NCI-H2171 treated with DMSO at 0.1 percent for 48 hours (cell line): Measurements from ENCODE around the gene PPDPF.
"Not testable (repeated sequence)": the region's sequence is repeated elsewhere in the genome, so short reads cannot be mapped to it uniquely, and the experiment has no call there.

Experiments used
- DNase-seq: peaks from one replicate; lab custom pipeline; 2025; lab: John Stamatoyannopoulos, UW

PPDPF gene

DNA sequence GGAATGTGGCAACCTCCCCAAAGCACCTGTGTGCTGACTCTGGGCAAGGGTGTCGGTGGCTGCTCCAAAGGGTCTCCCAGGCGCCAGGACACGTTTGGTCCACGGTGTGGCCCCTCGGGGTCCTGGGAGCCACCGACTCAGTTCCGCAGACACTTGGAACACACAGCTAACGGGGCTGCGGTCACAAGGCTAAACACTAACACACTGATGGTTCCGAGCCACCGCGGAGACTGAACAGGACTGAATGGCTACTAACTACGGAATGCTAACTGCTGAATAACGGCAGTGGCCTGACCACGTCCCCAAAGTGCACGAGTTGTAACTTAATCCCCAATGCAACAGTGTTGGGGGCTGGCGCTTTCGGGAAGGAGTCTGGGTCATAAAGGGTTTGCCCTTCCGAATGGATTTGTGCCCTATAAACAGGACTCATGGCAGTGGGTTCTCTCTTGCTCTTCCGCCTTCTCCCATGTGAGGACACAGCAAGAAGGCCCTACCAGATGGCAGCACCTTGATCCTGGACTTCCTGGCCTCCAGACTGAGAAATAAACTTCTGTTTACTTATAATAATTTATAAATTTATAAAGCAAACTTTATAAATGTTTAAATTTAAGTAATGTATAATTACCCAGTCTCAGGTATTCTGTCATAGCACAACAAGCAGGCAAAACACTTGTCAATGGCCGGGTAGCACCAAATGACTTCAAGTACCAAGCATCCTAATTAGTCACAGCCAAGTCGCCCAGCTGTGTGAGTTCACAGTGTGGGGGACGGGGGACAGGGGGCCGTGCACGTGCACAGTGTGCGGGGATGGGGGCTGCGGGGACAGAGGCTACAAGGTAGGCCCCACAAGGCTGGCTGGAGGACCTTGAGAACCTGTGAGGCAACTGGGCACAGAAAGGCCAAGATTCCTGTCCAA, 19.4 kb upstream of the PPDPF start:
- DNase-seq: peak; percentile 68

DNA sequence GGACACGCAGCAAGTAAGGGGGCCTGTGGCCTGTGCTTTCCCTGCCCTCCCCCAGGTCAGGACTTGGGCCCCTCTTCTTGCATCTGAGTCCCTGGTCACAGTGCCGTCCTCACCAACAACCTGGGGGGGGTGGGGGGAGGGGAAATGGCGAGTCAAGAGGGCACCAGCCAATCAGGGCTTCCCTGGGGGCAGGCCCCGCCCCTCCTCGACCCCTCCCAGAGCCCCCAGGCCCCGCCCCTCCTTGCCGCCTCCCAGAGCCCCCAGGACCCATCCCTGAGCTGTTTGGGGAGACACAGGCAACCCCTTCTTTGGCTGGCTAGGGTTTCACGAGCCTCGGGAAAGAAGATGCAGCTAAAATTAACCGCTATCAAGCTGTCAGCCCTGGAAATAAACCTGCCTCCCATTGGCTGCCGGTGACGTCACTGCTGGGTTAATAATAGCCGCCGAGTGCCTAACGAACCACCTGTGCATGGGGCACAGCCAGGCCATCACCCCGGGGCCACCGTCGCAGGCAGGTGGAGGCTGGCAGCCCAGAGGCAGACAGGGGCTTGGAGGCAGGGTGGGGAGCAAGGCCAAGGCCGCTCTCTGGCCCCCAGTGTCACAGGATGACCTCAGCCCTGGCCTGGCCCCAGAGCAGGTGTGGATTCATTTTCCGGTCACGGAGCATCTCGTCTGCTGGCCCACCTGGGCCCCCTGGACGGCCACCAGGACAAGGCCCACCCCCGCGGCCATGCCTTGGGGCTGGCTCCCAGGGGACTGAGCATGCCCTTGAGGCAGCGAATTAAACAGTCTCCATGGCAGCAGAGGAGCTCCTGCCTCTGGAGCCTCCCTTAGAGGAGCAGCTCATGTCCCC, 18.5 kb upstream of the PPDPF start:
- DNase-seq: peak; percentile 99

DNA sequence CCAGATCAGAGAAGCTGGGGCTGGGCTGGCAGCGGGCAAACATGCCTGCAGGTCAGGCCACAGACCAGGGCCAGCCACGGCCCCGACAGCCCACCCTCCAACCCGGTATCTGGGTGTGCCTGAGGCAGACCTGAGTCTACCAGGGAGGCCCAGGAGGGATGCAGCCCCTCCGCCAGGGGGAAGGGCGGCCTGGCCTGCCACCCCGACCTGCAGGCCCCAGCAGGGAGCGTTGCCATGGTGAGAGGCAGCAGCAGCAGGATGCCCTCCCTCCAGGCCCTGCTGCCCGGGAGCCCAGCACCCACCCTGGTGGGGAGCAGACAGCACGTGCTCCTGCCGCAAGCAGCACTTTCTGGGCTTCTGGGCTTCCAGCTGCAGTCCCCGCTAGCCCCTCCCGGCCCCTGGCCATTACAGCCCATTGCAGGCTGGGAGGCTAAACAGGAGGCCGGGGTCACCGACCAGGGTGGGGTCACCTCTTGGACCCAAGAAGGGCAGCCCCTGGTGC, 17.8 kb upstream of the PPDPF start:
- peak; percentile 89 for DNase-seq

DNA sequence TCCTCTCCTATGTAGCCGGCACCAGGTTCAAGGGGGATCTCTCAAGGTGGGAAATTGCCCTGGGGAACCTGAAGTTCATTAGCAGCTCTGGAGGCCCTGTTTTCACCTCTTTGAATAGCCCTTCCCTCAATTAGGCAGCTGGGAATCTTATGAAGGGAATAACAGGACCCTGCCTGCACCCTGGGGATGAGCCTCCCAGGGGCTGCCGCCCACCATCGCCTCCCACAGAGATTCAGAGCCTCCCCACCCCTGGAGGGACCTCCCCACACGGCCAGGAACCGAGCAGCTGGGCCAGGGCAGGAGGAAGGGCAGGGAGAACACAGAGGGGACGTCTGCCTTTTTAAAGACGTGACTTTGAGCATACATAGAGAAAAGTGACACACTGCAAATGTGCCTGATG, 17.0 kb upstream of the PPDPF start:
- DNase-seq: peak; percentile 52

DNA sequence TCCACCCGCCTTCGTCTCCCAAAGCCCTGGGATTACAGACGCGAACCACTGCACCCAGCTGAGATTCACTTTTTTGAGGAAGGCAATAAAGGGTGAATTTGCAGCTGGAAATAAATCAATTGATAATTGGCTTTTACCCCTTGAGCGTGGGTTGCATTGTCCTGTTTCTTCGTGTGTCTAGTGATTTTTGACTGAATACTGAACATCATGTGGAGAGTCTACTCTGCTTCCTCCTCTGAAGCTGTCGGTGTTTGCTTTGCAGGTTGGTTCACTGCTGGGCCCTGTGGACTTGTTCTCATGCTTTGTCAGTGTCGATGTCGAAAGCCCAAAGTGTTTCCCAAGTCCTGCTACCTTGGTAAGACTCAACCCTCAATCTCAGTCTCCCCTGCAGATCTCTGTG, 15.9 kb upstream of the PPDPF start:
- DNase-seq: no peak

DNA sequence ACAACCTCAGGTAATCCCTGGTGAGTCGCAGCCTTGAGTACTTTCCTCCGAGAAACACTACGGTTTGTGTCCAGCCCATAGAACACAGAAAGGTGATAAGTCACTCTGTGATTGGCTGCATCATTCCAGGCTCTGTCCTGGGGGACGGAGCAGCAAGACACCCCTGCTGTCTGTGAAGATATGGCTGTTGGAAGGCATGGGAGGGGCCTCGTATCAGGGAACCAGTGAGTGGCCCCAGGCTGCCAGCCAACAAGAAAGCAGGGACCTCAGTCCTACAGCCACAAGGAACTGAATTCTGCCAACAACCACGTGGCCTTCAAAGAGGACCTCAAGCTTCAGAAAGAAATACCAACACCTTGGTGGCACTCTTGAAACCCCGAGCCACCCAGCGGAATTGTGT, 15.3 kb upstream of the PPDPF start:
- DNase-seq: no peak

DNA sequence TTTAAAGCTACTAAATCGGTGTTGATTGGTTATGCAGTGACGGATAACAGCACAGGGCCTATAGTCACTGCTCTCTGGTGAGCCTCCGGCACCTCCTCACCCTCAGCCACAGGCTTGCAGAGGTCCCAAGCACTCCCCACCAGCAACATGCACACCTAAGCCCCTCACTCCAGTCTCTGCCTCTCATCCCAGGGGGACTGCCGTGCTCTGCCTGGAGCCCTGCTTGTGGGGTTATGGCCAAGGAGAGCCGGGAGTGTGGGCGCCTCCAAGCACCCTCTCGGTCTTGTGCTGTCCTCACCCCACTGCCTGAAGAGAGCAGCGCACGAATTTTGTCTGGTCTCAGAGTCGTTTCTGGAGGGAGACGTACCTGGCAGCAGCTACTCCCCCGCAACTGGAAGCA, 14.8 kb upstream of the PPDPF start:
- DNase-seq: no peak

DNA sequence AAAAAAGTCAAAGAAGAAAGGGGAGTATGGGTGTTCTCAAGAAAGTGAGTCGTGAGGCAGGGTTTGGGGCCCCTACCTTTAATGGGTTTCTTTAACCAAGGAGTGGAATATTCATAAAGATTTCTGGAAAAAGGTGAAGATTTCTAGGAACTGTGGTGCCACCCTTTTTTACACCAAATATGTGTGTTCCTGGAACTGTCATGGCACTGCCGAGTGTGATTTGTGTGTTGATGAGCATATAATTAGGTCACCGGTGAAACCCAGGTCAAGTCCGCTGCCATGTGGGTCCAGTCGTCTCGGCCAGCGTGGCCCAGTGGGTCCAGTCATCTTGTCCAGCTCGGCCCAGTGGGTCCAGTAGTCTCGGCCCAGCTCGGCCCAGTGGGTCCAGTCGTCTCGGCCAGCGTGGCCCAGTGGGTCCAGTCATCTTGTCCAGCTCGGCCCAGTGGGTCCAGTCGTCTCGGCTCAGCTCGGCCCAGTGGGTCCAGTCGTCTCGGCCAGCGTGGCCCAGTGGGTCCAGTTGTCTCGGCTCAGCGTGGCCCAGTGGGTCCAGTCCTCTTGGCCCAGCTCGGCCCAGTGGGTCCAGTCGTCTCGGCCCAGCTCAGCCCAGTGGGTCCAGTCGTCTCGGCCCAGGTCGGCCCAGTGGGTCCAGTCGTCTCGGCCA, 13.4 kb upstream of the PPDPF start:
- no peak for DNase-seq

DNA sequence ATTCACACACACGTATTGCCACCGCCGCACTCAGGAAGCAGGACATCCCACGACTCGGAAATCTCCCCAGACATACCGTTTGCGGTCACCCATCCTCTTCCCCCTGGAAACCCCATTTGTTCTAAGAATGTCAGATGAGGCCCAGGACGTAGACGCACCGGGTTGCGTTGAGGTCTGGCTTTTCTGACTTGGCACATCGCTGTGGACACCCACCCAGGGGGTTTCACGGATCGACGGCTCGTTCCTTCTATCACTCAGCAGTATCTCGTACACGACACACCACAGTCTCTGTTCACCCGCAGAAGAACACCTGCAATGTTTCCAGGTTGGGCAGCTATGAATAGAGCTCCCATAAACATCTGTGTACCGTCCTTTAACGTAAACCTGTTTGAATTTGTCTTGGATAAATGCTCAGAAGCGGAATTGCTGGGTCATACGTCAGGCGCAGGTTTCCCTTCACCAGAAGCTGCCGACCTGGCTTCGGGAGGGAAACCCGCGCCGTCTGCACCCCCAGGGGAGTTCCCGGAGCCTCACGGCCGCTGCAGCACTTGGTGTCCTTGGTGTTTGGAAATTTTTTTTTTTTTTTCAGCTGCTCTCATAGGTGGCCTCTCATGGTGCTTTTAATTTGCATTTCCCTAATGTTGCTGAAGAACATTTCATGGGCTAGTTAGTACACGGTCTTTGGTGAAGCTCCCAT, 12.3 kb upstream of the PPDPF start:
- DNase-seq: peak; percentile 95

DNA sequence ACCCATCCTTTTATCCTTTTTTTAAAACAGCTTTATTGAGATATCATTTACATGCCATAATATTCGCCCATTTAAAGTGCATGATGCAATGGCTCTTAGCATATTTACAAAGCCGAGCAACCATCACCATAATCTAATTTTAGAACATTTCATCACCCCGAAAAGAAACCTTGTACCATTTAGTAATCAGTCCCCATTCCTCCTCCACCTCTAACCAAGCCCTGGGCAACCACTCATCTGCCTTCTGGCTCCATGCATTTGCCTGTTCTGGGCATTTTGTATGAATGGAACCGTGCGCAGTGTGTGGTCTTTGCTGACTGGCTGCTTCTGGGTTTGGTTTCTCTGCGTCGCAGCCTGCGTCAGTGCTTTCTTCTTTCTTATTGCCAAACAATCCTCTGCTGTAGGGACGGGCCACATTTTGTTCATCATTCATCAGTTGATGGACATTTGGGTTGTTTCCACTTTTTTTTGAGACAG, 11.4 kb upstream of the PPDPF start:
- no peak for DNase-seq

DNA sequence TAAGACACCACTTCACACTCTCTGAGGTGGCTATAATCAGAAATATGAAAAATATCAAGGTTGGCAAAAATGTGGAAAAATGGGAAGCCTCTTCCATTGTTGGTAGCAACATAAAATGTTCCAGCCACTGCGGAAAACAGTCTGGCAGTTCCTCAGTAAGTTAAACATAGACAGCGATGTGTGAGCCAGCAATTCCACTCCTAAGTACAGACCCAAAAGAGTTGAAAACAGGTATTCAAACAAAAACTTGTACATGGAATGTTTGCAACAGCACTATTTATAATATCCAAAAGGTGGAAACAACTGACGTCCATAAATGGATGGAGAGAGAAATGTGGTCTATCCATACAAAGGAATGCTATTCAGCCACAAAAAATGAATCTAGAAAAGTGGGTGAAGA, 7.4 kb upstream of the PPDPF start:
- no peak for DNase-seq

DNA sequence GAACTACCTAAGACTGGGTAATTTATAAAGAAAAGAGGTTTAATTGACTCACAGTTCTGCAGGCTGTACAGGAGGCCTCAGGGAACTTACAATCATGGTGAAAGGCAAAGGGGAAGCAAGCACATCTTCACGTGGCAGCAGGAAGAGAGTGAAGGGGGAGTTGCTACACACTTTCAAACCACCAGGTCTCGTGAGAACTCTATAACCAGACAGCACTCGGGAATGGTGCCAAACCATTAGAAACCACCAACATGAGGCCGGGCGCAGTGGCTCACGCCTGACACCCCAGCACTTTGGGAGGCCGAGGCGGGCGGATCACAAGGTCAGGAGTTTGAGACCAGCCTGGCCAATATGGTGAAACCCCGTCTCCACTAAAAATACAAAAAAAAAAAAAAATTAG, 6.0 kb upstream of the PPDPF start:
- DNase-seq: not testable (repeated sequence)

DNA sequence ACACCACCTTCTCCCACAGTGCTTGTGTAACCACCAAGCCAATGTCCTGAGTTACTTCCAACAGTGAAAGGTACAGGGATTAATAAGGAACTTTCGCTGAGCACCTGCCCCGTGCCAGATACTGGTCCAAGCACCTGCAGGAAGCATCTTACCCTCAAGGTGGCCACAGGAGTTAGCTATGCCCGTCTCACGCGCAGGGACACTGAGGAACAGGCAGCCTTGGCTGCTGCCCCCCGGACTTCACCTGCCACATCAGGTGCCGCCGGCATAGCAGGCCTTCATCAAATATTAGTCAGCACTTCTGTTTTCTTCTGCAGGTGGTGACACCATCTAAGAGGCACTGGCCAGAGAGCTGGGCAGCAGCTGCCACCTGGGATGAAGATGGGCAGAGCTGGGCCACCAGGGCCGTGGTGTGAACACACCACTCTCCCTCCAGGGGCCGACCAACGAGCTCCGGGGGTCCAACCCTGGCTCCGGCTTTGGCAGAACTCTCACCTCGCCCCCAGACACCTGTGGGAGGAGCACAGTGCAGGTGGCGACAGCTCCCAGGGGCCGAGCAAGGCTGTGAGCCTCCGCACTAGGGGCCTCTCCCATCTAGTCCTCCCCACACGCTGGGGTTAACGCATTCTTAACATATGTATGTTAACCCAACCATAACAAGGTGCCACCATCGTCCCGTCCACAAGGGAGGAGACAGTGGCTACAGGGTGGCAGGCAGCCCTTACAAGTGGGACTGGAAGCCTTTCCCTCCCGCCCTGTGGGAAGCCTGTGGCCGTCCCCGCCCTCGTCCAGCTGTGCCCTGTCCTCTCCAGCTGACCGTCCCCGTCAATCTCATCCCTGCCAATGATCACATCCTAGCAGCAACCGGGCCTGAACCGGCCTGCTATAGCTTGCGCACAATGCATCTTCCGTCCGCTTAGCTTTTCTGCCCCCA, 2.9 kb upstream of the PPDPF start:
- DNase-seq: no peak

DNA sequence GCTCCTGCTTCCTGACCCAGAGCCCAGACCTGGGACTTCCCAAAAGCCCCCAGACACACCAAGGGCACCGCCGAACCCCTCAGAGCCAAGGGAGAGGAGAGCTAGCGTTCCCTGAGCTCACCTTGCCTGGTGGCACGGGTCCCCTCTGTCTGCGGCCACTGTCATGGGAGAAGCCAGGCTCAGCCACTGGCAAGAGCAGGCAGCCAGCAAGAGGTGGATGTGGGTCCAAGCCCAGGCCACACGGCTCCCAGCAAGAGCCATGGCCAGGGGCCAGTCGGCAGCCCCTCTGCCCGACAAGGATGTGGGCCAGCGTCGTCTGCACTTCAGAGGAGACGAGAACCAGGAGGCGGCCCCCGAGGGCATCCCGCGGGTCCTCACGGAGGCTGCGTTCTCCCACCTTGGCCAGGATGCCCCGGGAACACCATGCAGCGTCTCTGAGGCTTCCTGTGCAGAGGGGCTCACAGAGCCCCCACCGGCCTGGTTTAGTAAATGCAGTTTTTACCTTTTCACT, 2.2 kb upstream of the PPDPF start:
- no peak for DNase-seq

DNA sequence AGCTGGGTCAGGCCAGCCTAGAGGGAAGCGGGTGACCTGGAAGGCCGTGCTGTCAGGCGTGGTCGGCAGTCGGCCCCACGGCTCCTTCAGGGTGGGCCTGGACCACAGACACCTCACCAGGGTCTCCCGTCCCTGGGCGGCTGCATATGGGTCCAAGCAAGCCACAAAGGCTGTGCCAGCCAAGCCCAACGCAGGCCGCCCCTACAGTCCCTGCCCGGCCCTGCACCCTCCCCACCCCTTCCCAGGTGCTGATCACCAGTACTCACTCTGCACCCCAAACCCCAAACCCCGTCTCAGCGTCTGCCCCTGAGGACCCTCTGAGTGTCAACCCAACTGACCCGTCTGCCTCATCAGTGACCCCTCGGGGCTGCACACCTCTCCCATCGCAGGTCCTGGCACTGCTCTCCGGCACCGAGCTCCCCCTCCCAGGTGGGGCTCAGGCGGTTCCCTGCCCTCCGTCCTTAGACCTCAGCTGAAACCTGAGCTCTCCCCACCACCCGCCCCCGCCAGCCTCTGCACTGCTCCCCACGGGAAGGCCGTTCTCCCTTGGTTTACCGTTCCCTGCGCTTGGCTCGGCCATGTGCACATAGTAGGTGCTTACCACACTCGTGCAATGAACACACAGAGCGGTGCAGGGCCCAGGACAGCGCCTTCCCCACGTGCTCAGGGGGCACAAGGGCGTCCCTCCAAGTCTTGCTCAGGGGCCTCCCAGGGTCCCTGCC, 1.5 kb upstream of the PPDPF start:
- DNase-seq: no peak

DNA sequence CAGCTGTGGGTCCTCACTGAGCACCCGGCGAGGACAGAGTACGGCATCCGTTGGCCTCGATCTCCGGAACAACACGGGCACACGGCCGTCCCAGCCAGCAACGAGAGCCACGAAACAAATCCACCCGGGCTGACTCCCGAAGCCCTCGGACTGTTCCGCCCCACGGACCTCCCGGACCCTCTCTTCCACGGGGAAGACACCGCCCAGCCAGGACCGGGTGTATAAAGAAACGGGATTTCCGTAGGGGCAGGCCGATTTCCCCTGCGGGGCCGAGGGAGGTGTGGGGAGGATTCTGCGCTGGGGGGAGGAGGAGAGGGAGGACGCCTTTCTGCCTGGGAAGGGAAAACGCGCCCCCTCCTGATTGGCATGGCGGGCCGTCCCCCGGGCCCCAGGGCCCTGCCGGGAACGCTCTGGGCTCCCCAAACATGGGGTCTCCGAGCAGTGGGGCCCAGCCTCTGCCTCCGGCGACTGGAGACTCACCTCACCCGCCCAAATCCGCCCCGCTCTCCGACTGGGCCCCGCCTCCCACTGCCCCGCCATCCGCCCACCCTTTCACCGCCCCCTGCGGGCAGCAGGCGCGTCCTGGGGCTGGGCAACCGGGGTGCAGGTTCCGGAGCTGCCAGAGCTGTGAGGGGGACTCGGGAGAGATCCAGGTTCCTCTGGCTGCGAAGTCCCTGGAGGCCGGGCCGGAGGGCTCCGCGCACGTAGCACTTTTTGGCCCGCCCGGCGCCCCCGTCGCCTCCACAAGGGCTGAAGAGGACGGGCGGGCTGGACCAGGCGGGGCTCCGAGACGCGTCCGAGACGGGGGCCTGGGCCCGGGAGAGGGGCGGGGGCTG, 679 bp upstream of the PPDPF start:
- DNase-seq: peak; percentile 77

DNA sequence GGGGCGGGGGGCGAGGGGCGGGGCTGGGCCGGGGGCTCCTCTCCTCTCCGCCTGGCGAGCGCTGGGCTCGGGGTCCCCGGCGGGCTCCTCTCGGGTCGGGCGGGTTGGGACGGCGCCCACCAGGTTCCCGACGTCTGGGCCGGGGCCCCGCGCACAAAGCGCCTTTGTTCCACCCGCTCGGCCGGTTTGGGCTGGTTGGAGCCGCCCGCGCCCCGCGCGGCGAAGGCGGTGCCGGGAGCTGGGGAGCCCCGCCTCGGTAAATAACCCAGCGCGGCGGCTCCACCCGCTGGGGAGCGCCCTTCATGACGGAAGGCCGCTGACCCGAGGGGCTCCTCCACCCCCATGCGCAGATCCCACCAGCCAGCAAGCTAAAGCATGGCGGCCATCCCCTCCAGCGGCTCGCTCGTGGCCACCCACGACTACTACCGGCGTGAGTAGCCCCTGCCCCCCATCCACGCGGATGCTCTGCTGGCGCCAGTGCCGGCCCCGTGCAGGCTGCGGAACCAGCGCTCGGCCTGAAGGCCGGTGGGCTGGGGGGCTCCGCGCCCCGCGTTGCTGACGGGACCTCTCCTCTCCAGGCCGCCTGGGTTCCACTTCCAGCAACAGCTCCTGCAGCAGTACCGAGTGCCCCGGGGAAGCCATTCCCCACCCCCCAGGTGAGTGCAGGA, 503 bp downstream of the PPDPF start:
- peak; percentile 63 for DNase-seq

DNA sequence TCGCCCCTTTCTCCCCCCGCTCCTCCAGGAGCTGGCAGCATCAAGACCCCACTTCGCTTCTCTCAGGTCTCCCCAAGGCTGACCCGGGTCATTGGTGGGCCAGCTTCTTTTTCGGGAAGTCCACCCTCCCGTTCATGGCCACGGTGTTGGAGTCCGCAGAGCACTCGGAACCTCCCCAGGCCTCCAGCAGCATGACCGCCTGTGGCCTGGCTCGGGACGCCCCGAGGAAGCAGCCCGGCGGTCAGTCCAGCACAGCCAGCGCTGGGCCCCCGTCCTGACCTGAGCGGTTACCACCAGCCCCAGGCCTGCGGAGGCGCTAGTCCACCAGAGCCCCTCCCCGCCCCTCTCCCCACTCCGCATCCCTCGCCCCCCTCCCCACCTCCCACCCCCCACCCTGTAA, 1.0 kb downstream of the PPDPF start:
- no peak for DNase-seq
